Upper lobe of left lung (tissue), 6 donors: ENCODE data around the gene PSMD1. TPM values are rescaled to one million over a fixed set of nuclear protein-coding genes. Genes with fewer than 3 reads are reported as not detected.
A peak's percentile ranks its signal among the peaks of the same experiment; 100 is the strongest.

Experiments
- ATAC-seq, 2 donors: fragments of 200-7000 bp; cut with Tn5 transposase; one replicate each; pipeline ENCODE4 v1.9.1; 2022; ENCODE audit warnings: mild to moderate bottlenecking in 2 of 2, moderate library complexity in 2 of 2; ENCODE audit not compliant: low FRiP score in 2 of 2
- DNase-seq, 2 donors: peaks; one replicate each; pipeline ENCODE4 v3.0.0-alpha.2; 2019 to 2020
- H3K27ac ChIP-seq, 4 donors: fragments of 200-600 bp; sonication (generic); one replicate each; pipeline ENCODE4 v1.5.1; 2016 to 2019
- H3K27me3 ChIP-seq, 4 donors: fragments of 200-600 bp; sonication (generic); one replicate each; pipeline ENCODE4 v1.5.1; 2017 to 2019
- H3K36me3 ChIP-seq, 4 donors: fragments of 200-600 bp; sonication (generic); one replicate each; pipeline ENCODE4 v1.5.1; 2016 to 2019
- H3K4me1 ChIP-seq, 4 donors: fragments of 200-600 bp; sonication (generic); one replicate each; pipeline ENCODE4 v1.5.1; 2018 to 2019
- H3K4me3 ChIP-seq, 4 donors: fragments of 200-600 bp; sonication (generic); one replicate each; pipeline ENCODE4 v1.5.1; 2017 to 2019; ENCODE audit warnings: mild to moderate bottlenecking in 2 of 4, moderate library complexity in 1 of 4
- H3K9me3 ChIP-seq, 4 donors: fragments of 200-600 bp; sonication (generic); one replicate each; pipeline ENCODE4 v1.5.1; 2018 to 2019
- CTCF ChIP-seq, 6 experiments: fragments of 450-650 bp in 4 of 6; fragments of 200-600 bp in 2 of 6; sonication (generic) in 2 of 6; IDR thresholded peaks; one replicate each; pipeline ENCODE4 v1.5.1; 2016 to 2019; ENCODE audit warnings: antibody characterized with exemption in 6 of 6
- EP300 ChIP-seq, 4 donors: sonication (generic); formaldehyde crosslinking; IDR thresholded peaks; one replicate each; pipeline ENCODE4 v1.5.1; 2017; ENCODE audit warnings: antibody characterized with exemption in 4 of 4, control low read depth in 2 of 4
- POLR2A ChIP-seq, 4 donors: fragments of 450-650 bp; IDR thresholded peaks; one replicate each; pipeline ENCODE4 v1.5.1; 2016 to 2017; ENCODE audit warnings: antibody characterized with exemption in 4 of 4, mild to moderate bottlenecking in 2 of 4
- POLR2AphosphoS5 ChIP-seq, 2 donors: sonication (generic); formaldehyde crosslinking; IDR thresholded peaks; one replicate each; pipeline ENCODE4 v1.5.1; 2017; ENCODE audit warnings: antibody characterized with exemption in 2 of 2
- WGBS, 2 donors: methylation state at CpG; one replicate each; pipeline ENCODE4 v1.1.5; 2017 to 2018; 5-methylcytosine and 5-hydroxymethylcytosine counted together
- total RNA-seq, 6 donors: library from RNA; depleted of rRNA in 4 of 6; stranded (reverse); fragments of >200 nt in 4 of 6; gene quantifications; one replicate each; pipeline versions ENCODE4 v1.1.0 to v1.2.1, GENCODE V29; 2016 to 2021
- donor health status: DM: no; HTN: no; CAD: no; lungs with moderate emphysema.
- donor health status: DM: no; HTN: yes; CAD: no; lungs with severe emphysema.

PSMD1 gene
- total RNA-seq, 6 donors from 2014 or later, result 24.6 to 68.1 (median 57.0) TPM

GRCh38 chr2:231168460-231169139, 111.9 kb downstream of the PSMD1 start:
- no peaks in the 10 kb centered on the region for H3K9me3 ChIP-seq
- H3K36me3 ChIP-seq, result peaks cover 13 to 71% (median 37%) of the 10 kb centered on the region in 4 donors
- no peaks in the 10 kb centered on the region for H3K27me3 ChIP-seq
- 78% methylated on average over 4 of the region's 4 CpGs for WGBS, 2 donors
- no peak for TF ChIP-seq POLR2A (IDR thresholded peaks at IDR 0.05)
- TF ChIP-seq CTCF (IDR thresholded peaks at IDR 0.05), result no peak
- no peak for TF ChIP-seq POLR2AphosphoS5 (IDR thresholded peaks at IDR 0.05)
- no peak for TF ChIP-seq EP300 (IDR thresholded peaks at IDR 0.05)
- DNase-seq (no peak), ATAC-seq (peak in 1 of 2 donors; percentile 40)
- H3K4me1 ChIP-seq, result peaks cover 0 to 5% (median 0%) of the 10 kb centered on the region in 4 donors
- H3K4me3 ChIP-seq, result no peak overlapping the region
- H3K27ac ChIP-seq, result peak overlapping the region in 1 of 4 donors; percentile 7

- 75 to 95% methylated on average over 3 of the region's 3 CpGs for WGBS, 2 donors
- TF ChIP-seq CTCF (IDR thresholded peaks at IDR 0.05) (no peak), POLR2AphosphoS5 (IDR thresholded peaks at IDR 0.05) (no peak), EP300 (IDR thresholded peaks at IDR 0.05) (no peak), POLR2A (IDR thresholded peaks at IDR 0.05) (no peak)
- Histone ChIP-seq H3K9me3 (no peaks in the 10 kb centered on the region), H3K27me3 (no peaks in the 10 kb centered on the region), H3K36me3 (peaks cover 13 to 62% (median 37%) of the 10 kb centered on the region in 4 donors), H3K27ac (no peak overlapping the region), H3K4me1 (peaks cover 0 to 5% (median 3%) of the 10 kb centered on the region in 4 donors), H3K4me3 (no peak overlapping the region)
- DNase-seq (no peak), ATAC-seq (no peak)
Measured at GRCh38 chr2:231169488-231169887, 112.8 kb downstream of the PSMD1 start.

- peaks cover 0 to 7% (median 4%) of the 10 kb centered on the region in 4 donors for H3K4me1 ChIP-seq
- no peaks in the 10 kb centered on the region for H3K27me3 ChIP-seq
- DNase-seq, result no peak
- no peak overlapping the region for H3K4me3 ChIP-seq
- WGBS, 2 donors, result 63 to 72% methylated on average over 1 of the region's 1 CpG
- ATAC-seq, result no peak
- H3K9me3 ChIP-seq, result no peaks in the 10 kb centered on the region
- peaks cover 13 to 59% (median 37%) of the 10 kb centered on the region in 4 donors for H3K36me3 ChIP-seq
- TF ChIP-seq POLR2A (IDR thresholded peaks at IDR 0.05) (no peak), EP300 (IDR thresholded peaks at IDR 0.05) (no peak), CTCF (IDR thresholded peaks at IDR 0.05) (no peak), POLR2AphosphoS5 (IDR thresholded peaks at IDR 0.05) (no peak)
- no peak overlapping the region for H3K27ac ChIP-seq
Measured at GRCh38 chr2:231170055-231170454, 113.4 kb downstream of the PSMD1 start.

- H3K4me3 ChIP-seq, result no peak overlapping the region
- DNase-seq, result no peak
- no peak for TF ChIP-seq EP300 (IDR thresholded peaks at IDR 0.05)
- no peak for TF ChIP-seq POLR2AphosphoS5 (IDR thresholded peaks at IDR 0.05)
- TF ChIP-seq CTCF (IDR thresholded peaks at IDR 0.05), result no peak
- TF ChIP-seq POLR2A (IDR thresholded peaks at IDR 0.05), result no peak
- H3K36me3 ChIP-seq, result peaks cover 7 to 43% (median 19%) of the 10 kb centered on the region in 4 donors
- no peaks in the 10 kb centered on the region for H3K27me3 ChIP-seq
- ATAC-seq, result no peak
- 89 to 92% methylated on average over 3 of the region's 3 CpGs for WGBS, 2 donors
- H3K27ac ChIP-seq, result no peak overlapping the region
- no peaks in the 10 kb centered on the region for H3K9me3 ChIP-seq
- peaks cover 0 to 8% (median 6%) of the 10 kb centered on the region in 4 donors for H3K4me1 ChIP-seq
Measured at GRCh38 chr2:231172025-231172424, 115.4 kb downstream of the PSMD1 start.
